ENCODE measurements around the gene EN2.

GRCh38 chr7:155416646-155417380 is 41.1 kb upstream of the EN2 start:
- TF ChIP-seq CTCF (IDR thresholded peaks at IDR 0.05) (no peak), POLR2AphosphoS5 (IDR thresholded peaks at IDR 0.05) (no peak), POLR2A (IDR thresholded peaks at IDR 0.05) (no peak), EP300 (IDR thresholded peaks at IDR 0.05) (no peak)

All from gastroesophageal sphincter (tissue), 3 donors.